ENCODE measurements around the gene SLC26A1. TPM values are rescaled to one million over a fixed set of nuclear protein-coding genes. Genes with fewer than 3 reads are reported as not detected.

Gene SLC26A1
- total RNA-seq, 4 donors from 2014 or later = 0.15 to 0.61 (median 0.19) TPM; not detected in 1

- intact Hi-C loops (cut with DNase I; ENCODE audit: low total_unique reads) = no loop called here
These were observed 43.5 kb downstream of the SLC26A1 start for GRCh38 chr4:949656-950055.

DNA sequence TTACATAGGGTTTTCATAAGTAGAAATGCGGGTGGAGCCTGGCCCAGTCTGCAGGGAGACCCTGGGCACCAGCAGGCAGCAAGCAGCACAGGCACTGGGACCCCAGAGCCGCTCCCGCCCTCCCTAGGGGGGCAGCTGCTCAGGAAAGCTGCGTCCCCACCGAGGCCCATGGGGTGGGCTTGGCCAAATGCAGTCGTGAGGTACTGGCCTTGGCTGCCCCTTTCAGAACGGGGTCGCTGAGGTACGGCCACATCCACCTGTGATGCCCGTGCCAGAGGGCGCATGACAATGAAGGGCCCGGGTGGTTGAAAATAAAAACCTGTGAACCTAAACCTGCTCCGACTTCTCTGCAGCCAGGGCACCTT is 44.3 kb downstream of the SLC26A1 start:
- no peak overlapping the region for H3K4me3 ChIP-seq (ENCODE audit: low read depth, poor library complexity, severe bottlenecking)
- DNase-seq (ENCODE audit: low spot score in 2 of 2) = no peak
- 89 to 90% methylated on average over 11 to 13 of the region's 13 CpGs for WGBS, 2 donors
- TF ChIP-seq, protein P1, sequence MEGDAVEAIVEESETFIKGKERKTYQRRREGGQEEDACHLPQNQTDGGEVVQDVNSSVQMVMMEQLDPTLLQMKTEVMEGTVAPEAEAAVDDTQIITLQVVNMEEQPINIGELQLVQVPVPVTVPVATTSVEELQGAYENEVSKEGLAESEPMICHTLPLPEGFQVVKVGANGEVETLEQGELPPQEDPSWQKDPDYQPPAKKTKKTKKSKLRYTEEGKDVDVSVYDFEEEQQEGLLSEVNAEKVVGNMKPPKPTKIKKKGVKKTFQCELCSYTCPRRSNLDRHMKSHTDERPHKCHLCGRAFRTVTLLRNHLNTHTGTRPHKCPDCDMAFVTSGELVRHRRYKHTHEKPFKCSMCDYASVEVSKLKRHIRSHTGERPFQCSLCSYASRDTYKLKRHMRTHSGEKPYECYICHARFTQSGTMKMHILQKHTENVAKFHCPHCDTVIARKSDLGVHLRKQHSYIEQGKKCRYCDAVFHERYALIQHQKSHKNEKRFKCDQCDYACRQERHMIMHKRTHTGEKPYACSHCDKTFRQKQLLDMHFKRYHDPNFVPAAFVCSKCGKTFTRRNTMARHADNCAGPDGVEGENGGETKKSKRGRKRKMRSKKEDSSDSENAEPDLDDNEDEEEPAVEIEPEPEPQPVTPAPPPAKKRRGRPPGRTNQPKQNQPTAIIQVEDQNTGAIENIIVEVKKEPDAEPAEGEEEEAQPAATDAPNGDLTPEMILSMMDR (IDR thresholded peaks at IDR 0.05) = no peak
- TF ChIP-seq POLR2A (IDR thresholded peaks at IDR 0.05) = no peak
- intact Hi-C loops (cut with DNase I; ENCODE audit: low total_unique reads) = no loop called here

More at GRCh38 chr4:949656-950055, 43.5 kb downstream of the SLC26A1 start:
- H3K4me3 ChIP-seq (ENCODE audit: low read depth, poor library complexity, severe bottlenecking) = no peak overlapping the region
- peak in 1 of 2 donors; percentile 58 for DNase-seq (ENCODE audit: low spot score in 2 of 2)
- WGBS, 2 donors = 89 to 97% methylated on average over 19 to 20 of the region's 20 CpGs
- TF ChIP-seq, protein P1 (IDR thresholded peaks at IDR 0.05) = no peak
- no peak for TF ChIP-seq POLR2A (IDR thresholded peaks at IDR 0.05)

DNA sequence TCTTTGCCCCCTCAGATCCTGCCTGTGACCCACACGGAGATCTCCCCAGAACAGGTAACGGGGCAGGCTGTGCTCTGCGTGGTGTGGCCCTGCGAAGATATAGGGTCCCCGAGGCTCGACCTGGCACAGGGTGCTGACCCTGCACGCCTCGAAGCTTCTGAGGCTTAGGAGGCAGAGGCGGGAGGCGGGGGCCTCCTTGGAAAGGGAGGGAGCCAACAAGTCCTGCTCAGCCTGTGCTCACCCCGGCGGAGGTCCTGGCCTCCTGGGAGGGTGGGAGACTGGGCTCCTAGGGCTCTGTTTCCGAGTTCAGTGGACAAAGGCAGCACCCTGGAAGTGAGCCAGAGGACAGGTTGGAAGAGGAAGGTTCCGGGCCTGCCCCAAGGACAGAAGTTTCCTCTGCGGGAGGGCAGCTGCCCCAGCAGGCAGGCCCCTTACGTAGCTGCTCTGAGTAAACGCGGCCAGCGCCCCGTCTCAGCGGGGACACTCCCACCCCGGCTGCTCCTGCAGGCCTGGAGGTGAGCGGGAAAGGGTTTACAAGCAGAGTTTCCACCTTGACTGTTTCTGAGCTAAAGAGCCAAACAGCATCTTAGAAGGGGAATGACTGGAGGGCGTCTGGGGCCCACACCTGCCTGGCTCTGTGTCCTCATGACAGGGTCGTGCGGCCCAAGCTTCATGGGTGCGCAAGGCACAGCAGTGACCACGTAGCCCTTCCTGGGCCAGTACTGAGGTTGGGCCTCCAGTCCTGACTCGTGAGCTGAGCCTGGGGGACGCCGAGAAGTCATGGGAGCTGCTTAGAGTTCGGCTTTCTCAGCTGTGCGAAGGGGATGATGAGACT is 44.9 kb downstream of the SLC26A1 start:
- no peak for TF ChIP-seq POLR2A (IDR thresholded peaks at IDR 0.05)
- TF ChIP-seq, protein P1 (IDR thresholded peaks at IDR 0.05) = no peak
- H3K4me3 ChIP-seq (ENCODE audit: low read depth, poor library complexity, severe bottlenecking) = no peak overlapping the region
- WGBS, 2 donors = 87 to 91% methylated on average over 32 to 33 of the region's 33 CpGs
- DNase-seq (ENCODE audit: low spot score in 2 of 2) = peak in 1 of 2 donors; percentile 78
- intact Hi-C loops (cut with DNase I; ENCODE audit: low total_unique reads) = no loop called here

DNA sequence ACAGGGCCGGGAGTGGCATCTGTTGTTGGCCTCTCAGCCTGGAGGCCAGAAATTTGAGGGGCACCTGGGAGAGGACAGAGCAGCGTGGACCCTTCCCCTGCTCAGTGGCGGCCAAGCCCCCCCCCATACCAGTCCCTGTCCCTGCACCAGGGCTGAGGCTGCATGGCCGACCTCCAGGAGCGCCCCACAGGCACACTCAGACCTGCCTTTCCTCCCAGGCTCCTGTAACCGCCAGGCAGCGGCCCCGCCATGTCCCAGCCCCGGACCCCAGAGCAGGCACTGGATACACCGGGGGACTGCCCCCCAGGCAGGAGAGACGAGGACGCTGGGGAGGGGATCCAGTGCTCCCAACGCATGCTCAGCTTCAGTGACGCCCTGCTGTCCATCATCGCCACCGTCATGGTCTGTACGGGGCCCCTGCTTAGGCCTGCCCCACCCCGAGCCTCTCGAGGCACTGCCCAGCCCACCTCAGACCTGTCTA is 45.7 kb downstream of the SLC26A1 start:
- DNase-seq (ENCODE audit: low spot score in 2 of 2) = peak in 1 of 2 donors; percentile 80
- TF ChIP-seq, protein P1 (IDR thresholded peaks at IDR 0.05) = no peak
- TF ChIP-seq POLR2A (IDR thresholded peaks at IDR 0.05) = no peak
- intact Hi-C loops (cut with DNase I; ENCODE audit: low total_unique reads) = no loop called here

DNA sequence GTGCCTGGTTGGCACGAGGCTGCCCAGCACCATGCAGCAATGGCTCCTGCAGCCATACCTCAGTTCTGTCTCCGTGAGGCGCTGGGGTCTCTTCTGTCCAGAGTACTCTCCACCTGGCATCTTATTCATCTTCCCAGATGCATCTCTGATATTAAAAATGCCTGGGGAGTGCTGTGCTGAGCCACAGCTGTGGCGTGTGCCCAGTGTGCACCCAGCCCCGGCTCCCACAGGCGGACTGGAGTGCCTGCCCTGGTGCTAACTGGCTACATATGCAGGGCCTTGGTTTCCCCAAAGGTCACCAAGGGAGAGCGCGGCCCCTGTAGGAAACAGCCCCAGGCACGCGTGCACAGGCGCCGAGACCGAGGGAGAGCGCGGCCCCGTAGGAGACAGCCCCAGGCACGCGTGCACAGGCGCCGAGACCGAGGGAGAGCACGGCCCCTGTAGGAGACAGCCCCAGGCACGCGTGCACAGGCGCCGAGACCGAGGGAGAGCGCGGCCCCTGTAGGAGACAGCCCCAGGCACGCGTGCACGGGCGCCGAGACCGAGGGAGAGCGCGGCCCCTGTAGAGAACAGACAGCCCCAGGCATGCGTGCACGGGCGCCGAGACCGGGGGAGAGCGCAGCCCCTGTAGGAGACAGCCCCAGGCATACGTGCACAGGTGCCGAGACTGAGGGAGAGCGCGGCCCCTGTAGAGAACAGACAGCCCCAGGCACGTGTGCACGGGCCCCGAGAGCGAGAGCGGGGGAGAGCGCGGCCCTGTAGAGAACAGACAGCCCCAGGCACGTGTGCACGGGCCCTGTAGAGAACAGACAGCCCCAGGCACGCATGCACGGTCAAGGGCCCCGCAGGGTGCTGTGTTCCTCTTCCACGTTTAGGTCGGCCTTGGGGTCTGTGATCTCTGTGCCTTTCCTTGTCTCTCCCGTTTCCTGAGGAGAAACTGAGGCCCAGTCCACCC is 46.4 kb downstream of the SLC26A1 start:
- intact Hi-C loops (cut with DNase I; ENCODE audit: low total_unique reads) = no loop called here
- 66 to 71% methylated on average over 47 to 62 of the region's 62 CpGs for WGBS, 2 donors
- TF ChIP-seq POLR2A (IDR thresholded peaks at IDR 0.05) = no peak
- TF ChIP-seq, protein P1 (IDR thresholded peaks at IDR 0.05) = no peak
- DNase-seq (ENCODE audit: low spot score in 2 of 2) = peak in 1 of 2 donors; percentile 53
- H3K4me3 ChIP-seq (ENCODE audit: low read depth, poor library complexity, severe bottlenecking) = no peak overlapping the region

More for the DNA sequence above, 45.7 kb downstream of the SLC26A1 start:
- WGBS, 2 donors = 92 to 95% methylated on average over 13 to 18 of the region's 19 CpGs
- no peak overlapping the region for H3K4me3 ChIP-seq (ENCODE audit: low read depth, poor library complexity, severe bottlenecking)

Measured in lower leg skin (tissue), 4 donors.